Stimulated activated CD4-positive, alpha-beta T cell treated with anti-CD3 and anti-CD28 coated beads, Interleukin-15, amount 100 ng/mL, for 24 hours (primary cell): Measurements from ENCODE around the gene FAM161A.
A peak's percentile ranks its signal among the peaks of the same experiment; 100 is the strongest.
"Not testable (repeated sequence)": the region's sequence is repeated elsewhere in the genome, so short reads cannot be mapped to it uniquely, and the experiment has no call there.

Source experiments
- DNase-seq: peaks from one replicate; pipeline ENCODE4 v3.0.0-alpha.2; 2020

FAM161A gene, protein sequence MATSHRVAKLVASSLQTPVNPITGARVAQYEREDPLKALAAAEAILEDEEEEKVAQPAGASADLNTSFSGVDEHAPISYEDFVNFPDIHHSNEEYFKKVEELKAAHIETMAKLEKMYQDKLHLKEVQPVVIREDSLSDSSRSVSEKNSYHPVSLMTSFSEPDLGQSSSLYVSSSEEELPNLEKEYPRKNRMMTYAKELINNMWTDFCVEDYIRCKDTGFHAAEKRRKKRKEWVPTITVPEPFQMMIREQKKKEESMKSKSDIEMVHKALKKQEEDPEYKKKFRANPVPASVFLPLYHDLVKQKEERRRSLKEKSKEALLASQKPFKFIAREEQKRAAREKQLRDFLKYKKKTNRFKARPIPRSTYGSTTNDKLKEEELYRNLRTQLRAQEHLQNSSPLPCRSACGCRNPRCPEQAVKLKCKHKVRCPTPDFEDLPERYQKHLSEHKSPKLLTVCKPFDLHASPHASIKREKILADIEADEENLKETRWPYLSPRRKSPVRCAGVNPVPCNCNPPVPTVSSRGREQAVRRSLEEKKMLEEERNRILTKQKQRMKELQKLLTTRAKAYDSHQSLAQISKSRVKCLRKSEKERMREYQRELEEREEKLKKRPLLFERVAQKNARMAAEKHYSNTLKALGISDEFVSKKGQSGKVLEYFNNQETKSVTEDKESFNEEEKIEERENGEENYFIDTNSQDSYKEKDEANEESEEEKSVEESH

DNA sequence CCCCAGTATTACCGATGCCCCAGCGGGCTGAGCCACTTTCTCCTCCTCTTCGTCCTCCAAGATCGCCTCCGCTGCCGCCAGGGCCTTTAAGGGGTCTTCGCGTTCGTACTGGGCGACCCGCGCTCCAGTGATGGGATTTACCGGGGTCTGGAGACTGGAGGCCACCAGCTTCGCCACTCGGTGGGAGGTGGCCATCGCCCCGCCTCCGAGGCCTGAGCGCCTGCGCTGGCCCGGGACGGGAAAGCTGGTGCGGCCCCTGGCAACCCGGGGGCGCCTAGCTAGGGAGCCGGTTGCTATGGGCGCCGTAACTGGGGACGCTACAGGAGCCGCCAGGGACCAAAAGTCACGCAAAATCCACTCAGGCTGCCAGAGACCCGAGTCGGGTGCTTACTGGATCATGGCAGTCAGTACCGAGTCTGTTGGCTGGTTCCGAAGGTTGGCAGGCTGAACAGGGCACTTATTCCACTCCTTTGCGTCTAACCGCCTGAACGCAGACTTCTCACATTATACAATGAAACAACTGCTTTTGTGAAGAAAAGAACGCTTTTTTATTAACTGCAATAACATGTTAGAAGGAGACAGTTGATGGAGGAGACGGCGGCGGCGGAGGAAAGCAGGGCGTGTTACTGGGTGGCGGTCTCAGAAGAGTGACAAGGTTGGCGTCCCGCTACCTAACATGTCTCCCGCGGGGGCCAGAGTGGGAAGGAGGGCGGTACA, at the start of gene FAM161A:
Gene FAM161A (minus strand): TSS at position 214 of the 717 bp plus-strand sequence. CDS start 19 bp downstream, at position 195.
- peak; percentile 89 for DNase-seq

DNA sequence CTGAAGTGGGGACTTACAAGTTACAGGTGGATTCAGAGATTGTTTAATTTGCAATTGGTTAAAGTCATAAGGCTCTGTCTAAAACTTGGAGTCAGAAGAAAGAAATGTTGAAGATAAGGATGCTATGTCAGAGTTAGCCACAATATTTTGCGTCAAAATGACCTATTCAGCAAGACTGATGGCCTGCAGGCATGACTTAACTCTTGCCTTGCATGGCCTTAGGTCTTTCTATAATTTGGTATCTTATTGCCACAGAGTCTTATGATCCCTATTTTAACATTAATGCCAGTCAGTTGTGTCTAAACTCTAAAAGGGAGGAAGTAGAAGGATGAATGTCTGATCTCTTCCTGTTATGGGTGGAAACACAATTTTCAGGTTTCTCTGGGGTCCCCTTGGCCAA, 46.4 kb upstream of the FAM161A start:
- no peak for DNase-seq

DNA sequence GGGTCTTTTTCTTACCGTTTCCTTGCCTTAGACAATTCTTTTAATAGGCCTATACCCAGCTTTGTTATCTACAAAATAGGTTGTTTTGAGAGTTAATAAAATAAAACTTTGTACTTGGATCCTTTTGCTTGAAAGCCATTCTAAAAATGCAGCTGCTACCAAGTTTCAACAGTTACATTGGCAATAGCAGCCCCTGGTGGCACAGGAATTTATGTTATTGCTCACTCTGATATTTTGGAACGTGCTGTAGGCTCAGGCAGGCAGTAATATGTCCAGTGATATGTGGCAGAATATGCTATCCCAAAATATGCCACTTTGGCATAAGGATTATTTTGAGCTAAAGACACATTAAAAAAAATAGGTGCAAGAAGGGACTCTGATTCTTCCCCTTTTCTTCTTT, 45.0 kb upstream of the FAM161A start:
- DNase-seq, result no peak

GRCh38 chr2:61888267-61889055, 34.6 kb upstream of the FAM161A start, which contains the start of gene CCT4:
Gene CCT4 (minus strand): TSS chr2:61888656. CDS start chr2:61888507, 149 bp downstream.
- peak; percentile 89 for DNase-seq

GRCh38 chr2:61887717-61888266, 33.9 kb upstream of the FAM161A start:
- DNase-seq, result peak; percentile 49

DNA sequence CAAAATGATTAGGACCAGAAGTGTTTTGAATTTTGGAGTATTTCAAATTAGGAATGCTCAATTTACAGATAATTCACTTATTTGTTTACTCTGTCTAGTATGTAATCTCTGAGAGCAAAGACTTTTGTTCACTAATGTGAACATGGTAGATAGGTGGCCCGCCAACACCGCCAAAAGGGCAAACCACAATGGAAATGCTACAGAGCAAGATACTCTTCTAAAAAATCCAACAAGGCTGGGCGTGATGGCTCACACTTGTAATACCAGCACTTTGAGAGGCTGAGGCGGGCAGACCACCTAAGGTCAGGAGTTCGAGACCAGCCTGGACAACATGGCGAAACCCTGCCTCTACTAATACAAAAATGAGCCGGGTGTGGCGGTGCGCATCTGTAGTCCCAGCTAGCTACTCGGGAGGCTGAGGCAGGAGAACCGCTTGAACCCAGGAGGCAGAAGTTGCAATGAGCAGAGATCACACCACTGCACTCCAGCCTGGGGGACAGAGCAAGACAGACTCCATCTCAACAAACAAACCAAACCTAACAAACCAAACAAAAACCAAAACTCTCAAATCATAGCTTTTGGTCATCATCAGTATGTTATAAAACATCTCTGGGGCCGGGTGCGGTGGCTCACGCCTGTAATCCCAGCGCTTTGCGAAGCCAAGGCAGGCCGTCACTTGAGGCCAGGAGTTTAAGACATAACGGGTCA, 32.2 kb upstream of the FAM161A start:
- DNase-seq, result no peak

DNA sequence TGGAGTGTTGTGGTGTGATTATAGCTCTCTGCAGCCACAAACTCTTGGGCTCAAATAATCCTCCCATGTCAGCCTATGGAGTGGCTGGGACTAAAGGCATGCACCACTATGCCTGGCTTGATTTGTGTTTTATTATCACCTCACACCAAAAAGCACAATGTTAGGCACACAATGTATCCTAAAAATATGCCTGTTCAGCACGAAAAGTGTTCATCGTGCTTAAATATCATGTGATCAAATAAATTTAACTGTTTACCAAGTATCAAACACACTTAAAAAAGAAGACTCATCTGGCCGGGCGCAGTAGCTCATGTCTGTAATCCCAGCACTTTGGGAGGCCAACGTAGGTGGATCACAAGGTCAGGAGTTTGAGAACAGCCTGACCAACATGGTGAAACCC, 29.0 kb upstream of the FAM161A start:
- DNase-seq, result no peak

DNA sequence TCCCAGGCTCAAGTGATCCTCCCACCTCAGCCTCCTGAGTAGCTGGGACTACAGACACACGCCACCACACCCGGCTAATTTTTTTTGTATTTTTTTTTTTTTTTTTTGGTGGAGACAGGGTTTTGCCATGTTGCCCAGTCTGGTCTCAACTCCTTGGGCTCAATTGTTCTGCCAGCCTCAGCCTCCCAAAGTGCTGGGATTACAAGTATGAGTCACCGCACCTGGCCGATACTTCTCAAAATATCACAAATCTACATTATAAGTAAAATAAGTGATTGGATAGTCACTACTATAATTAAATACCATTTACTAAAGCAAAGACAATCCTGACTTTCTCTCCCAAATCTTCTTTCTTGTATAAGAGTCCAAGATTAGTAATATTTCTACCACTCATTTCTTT, 25.5 kb upstream of the FAM161A start:
- DNase-seq, result not testable (repeated sequence)

DNA sequence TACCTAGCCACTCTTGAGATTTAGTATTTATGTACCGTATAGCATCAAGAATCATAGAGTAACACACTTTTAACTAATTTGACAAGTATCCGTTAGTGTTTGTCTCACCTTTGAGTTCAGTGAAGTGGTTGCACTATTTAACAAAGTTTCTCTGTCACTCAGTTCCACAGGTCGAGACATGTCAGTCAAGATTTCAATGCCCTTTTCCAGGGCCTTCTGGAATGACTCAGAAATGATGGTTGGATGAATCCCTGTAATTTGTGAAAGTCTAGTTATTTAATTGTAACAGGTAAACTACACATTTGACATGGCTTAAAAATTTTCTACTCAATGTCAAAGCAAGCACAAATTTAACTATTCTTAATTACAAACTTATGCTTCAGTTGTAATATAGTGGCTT, 24.9 kb upstream of the FAM161A start:
- DNase-seq, result no peak

DNA sequence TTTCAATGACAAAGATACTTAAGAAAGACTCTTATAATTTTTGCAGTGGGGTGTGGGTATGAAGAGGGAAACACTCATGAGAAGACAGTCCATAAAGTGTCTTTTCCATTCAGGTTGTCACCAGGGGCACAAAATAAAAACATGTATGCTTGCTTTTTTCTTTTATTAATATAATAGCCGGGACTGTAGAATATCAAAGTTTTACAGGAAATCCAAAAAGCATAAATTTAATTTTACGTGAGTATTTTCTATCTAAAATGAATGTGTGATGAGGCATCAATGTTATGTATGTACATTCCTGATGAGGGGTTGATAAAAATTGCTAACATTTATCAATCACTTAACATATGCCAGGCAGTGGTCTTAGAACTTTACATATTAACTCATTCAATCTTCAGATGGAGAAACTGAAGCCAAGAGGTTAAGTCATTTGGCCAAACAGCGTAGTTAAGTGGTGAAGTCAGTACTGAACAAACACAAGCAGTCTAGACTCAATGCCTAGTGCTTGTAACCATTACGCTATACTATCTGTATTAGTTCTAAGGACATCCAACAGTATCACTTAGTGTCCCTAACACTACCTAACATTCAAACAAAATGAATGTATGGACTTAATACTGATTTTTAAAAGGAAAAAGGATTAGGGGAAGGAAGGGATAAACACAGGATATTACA, 23.8 kb upstream of the FAM161A start:
- no peak for DNase-seq

- DNase-seq, result no peak
Observed at GRCh38 chr2:61876400-61876799, 22.5 kb upstream of the FAM161A start.

- not testable (repeated sequence) for DNase-seq
Observed at GRCh38 chr2:61866482-61867089, 12.7 kb upstream of the FAM161A start.

DNA sequence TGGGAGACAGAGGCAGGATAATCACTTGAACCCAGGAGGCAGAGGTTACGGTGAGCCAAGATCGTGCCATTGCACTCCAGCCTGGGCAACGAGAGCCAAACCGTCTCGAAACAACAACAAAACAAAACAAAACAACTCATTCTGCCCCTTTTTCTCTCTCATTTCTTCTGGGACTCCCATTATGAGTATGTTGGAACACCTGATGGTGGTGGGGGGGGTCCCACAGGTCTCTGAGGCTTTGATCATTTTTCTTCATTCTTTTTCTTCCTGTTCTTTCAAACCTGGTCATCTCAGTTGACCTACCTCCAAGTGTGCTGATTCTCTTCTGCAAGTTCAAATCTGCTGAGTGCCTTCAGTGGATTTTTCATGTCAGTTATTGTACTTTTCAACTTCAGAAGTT, 8.2 kb upstream of the FAM161A start:
- no peak for DNase-seq

DNA sequence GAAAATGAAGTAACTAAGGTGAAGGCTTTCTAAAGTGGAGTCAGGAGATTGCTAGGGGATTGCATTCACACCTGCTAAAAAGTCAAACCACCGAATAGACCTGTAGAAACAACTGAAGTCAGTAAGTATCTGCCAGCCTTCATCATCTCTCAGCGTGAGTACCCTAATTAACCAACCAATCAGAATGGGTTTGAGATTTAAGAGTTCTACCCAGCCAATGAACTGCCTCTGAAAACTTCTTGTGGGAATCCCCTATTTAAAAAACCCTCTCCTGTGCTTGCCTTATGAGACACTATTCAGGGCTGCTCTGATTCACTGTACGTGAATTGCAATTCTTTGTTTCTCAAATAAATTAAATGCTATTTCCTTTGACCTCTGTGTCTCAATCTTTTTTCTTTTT, 3.4 kb upstream of the FAM161A start:
- no peak for DNase-seq

DNA sequence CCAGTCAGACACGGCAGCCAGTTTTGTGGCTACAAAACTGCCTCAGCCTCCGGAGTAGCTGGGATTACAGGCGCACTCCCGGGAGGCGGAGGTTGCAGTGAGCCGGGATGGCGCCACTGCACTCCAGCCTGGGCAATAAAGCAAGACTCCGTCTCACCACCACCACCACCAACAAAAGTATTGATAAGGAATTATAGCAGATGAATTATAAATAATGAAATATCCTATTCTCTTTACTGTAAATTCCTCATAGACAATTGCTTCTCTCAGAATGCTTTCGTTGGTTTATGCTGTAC, 1.4 kb upstream of the FAM161A start:
- no peak for DNase-seq

DNA sequence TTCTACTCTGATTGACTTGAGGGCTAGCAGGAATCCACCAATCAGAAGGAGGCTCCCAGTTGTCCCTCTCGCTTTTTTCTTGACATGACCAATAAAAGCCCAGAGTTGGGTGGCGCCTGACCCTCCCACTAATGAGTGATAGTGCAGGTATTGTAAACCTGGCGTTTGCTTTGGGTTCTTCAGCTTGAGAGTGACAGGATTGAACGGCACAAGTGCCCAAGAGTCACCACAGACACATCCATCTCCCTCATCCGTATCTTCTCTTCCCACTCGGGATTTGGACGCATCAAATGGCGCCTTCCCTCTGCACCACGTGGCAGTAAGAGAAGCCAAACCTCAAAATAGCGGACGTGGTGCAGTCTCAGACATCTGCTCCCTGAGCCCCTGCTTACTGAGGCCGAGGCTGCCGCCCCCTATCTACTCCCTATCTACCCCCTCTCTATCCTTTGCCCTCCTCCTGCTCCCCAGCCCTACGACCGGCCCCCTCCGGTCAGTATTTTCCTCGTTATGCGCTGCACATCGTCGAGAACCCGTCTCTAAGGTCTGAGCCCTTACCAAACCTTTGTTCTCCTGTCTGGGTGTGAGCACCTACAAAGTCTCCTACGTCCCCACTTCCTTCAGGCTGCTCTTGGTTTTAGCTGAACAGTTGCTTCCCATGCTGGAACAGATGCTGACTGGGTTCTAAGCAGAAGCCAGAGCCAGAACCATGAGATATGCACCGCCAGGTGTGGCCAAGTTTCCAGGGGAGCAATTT, 881 bp upstream of the FAM161A start:
- DNase-seq, result peak; percentile 91

DNA sequence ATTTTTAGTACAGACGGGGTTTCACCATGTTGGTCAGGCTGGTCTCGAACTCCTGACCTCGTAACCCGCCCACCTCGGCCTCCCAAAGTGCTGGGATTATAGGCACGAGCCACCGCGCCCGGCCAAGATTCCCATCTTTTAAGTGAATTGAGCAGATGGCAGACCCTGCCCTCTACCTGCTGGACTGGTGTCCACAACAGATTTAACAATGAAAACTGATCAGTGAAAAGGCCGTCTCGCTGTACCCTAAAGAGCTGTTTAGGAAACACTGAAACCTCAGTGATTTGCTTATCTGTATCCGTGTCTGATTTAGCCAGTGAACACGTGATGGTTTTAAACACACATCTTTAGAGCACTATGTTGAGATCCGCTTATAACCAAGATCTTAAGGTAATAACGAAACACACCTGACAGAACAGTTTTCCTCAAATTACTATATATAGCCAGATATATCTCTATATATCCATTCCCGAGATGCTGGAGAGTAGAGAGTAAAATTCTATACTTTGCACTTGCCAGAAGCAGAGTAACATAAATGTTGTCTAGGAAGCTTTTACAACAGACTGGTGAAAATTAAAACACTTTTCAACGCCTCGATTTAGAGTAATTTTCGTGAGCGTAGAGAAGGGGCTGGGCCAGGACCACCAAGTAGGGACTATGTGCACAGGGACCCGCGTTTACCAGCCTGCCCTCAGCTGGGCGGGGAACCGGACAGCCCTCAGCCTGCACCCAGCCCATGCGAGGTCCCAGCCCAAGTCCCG, 594 bp downstream of the FAM161A start:
- peak; percentile 75 for DNase-seq

DNA sequence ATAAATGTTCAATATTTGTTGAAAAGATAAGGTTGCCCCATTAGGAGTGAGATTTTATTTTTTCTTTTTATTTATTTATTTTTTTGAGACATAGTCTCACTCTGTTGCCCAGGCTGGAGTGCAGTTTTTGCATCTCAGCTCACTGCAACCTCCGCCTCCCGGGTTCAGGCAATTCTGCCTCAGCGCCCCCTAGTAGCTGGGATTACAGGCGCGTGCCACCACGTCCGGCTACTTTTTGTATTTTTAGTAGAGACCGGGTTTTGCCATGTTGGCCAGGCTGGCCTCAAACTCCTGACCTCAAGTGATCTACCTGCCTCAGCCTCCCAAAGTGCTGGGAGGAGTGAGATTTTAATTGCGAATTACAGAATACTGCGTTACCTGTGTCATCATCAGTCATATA, 2.6 kb downstream of the FAM161A start:
- not testable (repeated sequence) for DNase-seq

GRCh38 chr2:61845320-61845719, 8.5 kb downstream of the FAM161A start:
- no peak for DNase-seq
